Measurements from ENCODE around the gene LNX1. TPM values are rescaled to one million over a fixed set of nuclear protein-coding genes. Genes with fewer than 3 reads are reported as not detected.

LNX1 gene
- total and polyA plus RNA-seq, 9 donors = 0.35 to 4.4 (median 1.5) TPM

GRCh38 chr4:53465281-53465680 lies 126.0 kb downstream of the LNX1 start:
- WGBS, 3 donors = 21 to 35% (median 25%) methylated on average over 2 of the region's 2 CpGs
- Histone ChIP-seq H3K9me3 (no peaks in the 10 kb centered on the region), H3K4me3 (no peak overlapping the region), H3K36me3 (no peaks in the 10 kb centered on the region), H3K27ac (no peak overlapping the region), H3K4me1 (ENCODE audit: insufficient read depth) (no peaks in the 10 kb centered on the region), H3K27me3 (no peaks in the 10 kb centered on the region)
- no peak for DNase-seq
- TF ChIP-seq CTCF (IDR thresholded peaks at IDR 0.05) = no peak
- no peak for TF ChIP-seq POLR2A (IDR thresholded peaks at IDR 0.05)
- TF ChIP-seq EP300 (IDR thresholded peaks at IDR 0.05) = no peak
- intact Hi-C loops (cut with DNase I) = no loop called here

DNA sequence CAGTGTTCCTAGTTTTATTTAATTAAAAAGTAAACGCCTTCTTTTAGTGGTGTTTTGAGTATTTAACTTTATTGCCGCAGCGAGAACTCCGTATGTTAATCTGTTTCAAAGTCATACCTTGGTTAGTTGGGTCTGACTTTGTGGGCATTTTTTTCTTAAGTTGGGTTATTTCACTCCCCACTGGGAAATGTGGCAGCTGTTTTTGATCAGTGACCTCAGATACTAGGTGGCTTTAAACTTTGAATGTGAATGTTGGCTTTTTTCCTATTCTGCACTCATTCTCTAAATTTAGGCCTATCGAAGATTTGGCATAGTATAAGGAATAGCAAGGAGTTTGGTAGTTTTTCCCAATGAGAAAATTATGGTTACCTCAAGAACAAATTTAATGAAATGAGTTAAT lies 127.9 kb downstream of the LNX1 start:
- 88 to 90% (median 88%) methylated on average over 5 of the region's 5 CpGs for WGBS, 3 donors
- no peak overlapping the region for H3K27ac ChIP-seq
- no peaks in the 10 kb centered on the region for H3K36me3 ChIP-seq
- no peak for DNase-seq
- H3K4me1 ChIP-seq (ENCODE audit: insufficient read depth) = no peaks in the 10 kb centered on the region
- H3K9me3 ChIP-seq = no peaks in the 10 kb centered on the region
- H3K27me3 ChIP-seq = no peaks in the 10 kb centered on the region
- TF ChIP-seq CTCF (IDR thresholded peaks at IDR 0.05) (no peak), POLR2A (IDR thresholded peaks at IDR 0.05) (no peak), EP300 (IDR thresholded peaks at IDR 0.05) (no peak)
- no peak overlapping the region for H3K4me3 ChIP-seq
- intact Hi-C loops (cut with DNase I) = no loop called here

DNA sequence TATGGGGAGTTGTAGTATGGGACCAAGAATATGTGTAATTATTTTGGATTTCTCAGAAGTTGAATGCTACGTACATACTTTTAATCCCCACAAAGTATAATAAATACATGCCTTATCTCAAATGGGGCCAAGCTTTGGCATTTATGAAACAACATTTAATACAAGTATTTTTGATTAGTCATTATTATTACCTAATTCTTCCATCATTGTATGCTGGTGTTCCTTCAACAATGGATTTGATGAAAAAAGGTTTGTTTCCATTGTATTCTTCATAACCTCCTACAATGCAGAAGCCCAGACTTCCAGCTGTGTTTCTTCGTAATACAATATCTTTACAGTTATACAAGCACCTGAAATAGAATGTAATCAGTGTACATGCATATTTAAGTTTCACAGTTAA lies 130.0 kb downstream of the LNX1 start:
- H3K27me3 ChIP-seq = no peaks in the 10 kb centered on the region
- H3K4me3 ChIP-seq = no peak overlapping the region
- DNase-seq = no peak
- intact Hi-C loops (cut with DNase I) = no loop called here
- no peak for TF ChIP-seq POLR2A (IDR thresholded peaks at IDR 0.05)
- no peak for TF ChIP-seq CTCF (IDR thresholded peaks at IDR 0.05)
- no peak for TF ChIP-seq EP300 (IDR thresholded peaks at IDR 0.05)
- H3K4me1 ChIP-seq (ENCODE audit: insufficient read depth) = no peaks in the 10 kb centered on the region
- no peaks in the 10 kb centered on the region for H3K36me3 ChIP-seq
- 37 to 77% (median 41%) methylated on average over 2 of the region's 2 CpGs for WGBS, 3 donors
- no peak overlapping the region for H3K27ac ChIP-seq
- H3K9me3 ChIP-seq = no peaks in the 10 kb centered on the region

GRCh38 chr4:53459548-53459947 lies 131.7 kb downstream of the LNX1 start:
- intact Hi-C loops (cut with DNase I) = no loop called here
- Histone ChIP-seq H3K9me3 (no peaks in the 10 kb centered on the region), H3K27ac (no peak overlapping the region), H3K4me1 (ENCODE audit: insufficient read depth) (peaks cover 2% of the 10 kb centered on the region), H3K27me3 (no peaks in the 10 kb centered on the region), H3K36me3 (no peaks in the 10 kb centered on the region), H3K4me3 (no peak overlapping the region)
- no peak for TF ChIP-seq EP300 (IDR thresholded peaks at IDR 0.05)
- DNase-seq = no peak

DNA sequence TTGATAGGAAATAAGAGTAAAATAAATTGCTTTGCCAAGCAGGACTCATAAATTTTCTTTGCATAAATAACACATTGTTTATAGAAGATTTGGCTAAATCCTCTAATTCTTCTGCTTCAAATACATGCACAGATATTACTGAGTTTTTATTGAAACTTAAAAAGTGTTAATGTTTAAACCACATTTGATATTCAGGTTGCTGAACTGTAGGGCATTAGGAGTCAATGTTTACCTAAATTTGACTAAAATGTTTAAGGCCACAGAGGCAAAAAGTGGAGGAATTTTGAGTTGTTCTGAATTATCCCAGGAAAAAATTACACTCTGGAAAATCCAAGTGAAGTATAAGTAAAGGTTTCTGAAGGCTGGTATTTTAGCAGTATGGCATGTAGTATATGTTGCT lies 135.1 kb downstream of the LNX1 start:
- peaks cover 2% of the 10 kb centered on the region for H3K4me1 ChIP-seq (ENCODE audit: insufficient read depth)
- no peak for TF ChIP-seq CTCF (IDR thresholded peaks at IDR 0.05)
- no peak for TF ChIP-seq POLR2A (IDR thresholded peaks at IDR 0.05)
- TF ChIP-seq EP300 (IDR thresholded peaks at IDR 0.05) = no peak
- no peak for DNase-seq
- H3K9me3 ChIP-seq = no peaks in the 10 kb centered on the region
- no peak overlapping the region for H3K4me3 ChIP-seq
- intact Hi-C loops (cut with DNase I) = no loop called here
- H3K27ac ChIP-seq = no peak overlapping the region
- H3K36me3 ChIP-seq = no peaks in the 10 kb centered on the region
- no peaks in the 10 kb centered on the region for H3K27me3 ChIP-seq
